Central memory CD8-positive, alpha-beta T cell (primary cell): ENCODE results near the gene PPP2R1B.
"Not testable (repeated sequence)": the region's sequence is repeated elsewhere in the genome, so short reads cannot be mapped to it uniquely, and the experiment has no call there.

Experiments used
- ATAC-seq: fragments of 150-1000 bp; cut with Tn5 transposase; replicated peaks from 2 replicates; pipeline ENCODE4 v1.10.0; 2022; ENCODE audit warnings: mild to moderate bottlenecking, moderate FRiP score, moderate number of reproducible peaks; ENCODE audit not compliant: poor library complexity, severe bottlenecking; ENCODE audit errors: extremely low read depth
- DNase-seq, 2 donors: peaks; one replicate each; pipeline ENCODE4 v3.0.0; 2021; ENCODE audit warnings: low spot score in 2 of 2
- H3K27ac Mint-ChIP-seq: one replicate; pipeline ENCODE4 v1.8.0; 2022; ENCODE audit warnings: low read depth, mild to moderate bottlenecking, moderate library complexity, mixed read lengths
- H3K27me3 Mint-ChIP-seq: one replicate; pipeline ENCODE4 v1.8.0; 2022; ENCODE audit warnings: mixed read lengths
- H3K36me3 Mint-ChIP-seq: one replicate; pipeline ENCODE4 v1.8.0; 2022; ENCODE audit warnings: mild to moderate bottlenecking, moderate library complexity, mixed read lengths; ENCODE audit not compliant: insufficient read depth
- H3K4me1 Mint-ChIP-seq: one replicate; pipeline ENCODE4 v1.8.0; 2022; ENCODE audit warnings: mixed read lengths
- H3K4me3 Mint-ChIP-seq: one replicate; pipeline ENCODE4 v1.8.0; 2022; ENCODE audit warnings: mild to moderate bottlenecking, moderate library complexity, mixed read lengths
- H3K9me3 Mint-ChIP-seq: one replicate; pipeline ENCODE4 v1.8.0; 2022; ENCODE audit warnings: mixed read lengths

Gene PPP2R1B

DNA sequence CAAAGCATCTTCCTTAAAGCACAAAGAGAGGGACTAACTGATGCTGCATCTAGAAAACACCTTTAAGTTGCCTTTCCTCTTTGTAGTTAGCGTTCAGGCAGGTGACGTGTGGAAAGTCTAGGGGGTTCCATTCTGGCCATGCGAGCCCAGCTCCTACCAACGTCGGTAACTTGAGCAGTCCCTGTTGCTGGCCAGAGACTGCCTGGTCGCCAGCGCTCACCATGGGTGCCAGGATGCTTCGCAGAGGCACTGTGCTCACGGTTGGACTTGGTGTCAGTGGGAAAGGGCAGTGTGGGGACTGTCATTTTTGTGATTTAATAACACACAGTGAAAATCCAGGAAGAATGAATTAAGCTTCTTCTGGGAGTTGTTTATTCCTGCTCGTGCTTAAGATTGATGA, 40.6 kb downstream of the PPP2R1B start:
- peaks cover 24% of the 10 kb centered on the region for H3K36me3 Mint-ChIP-seq
- ATAC-seq (no peak), DNase-seq (no peak)
- H3K4me3 Mint-ChIP-seq: no peak overlapping the region
- no peaks in the 10 kb centered on the region for H3K4me1 Mint-ChIP-seq
- no peaks in the 10 kb centered on the region for H3K27me3 Mint-ChIP-seq
- H3K27ac Mint-ChIP-seq: no peak overlapping the region
- no peaks in the 10 kb centered on the region for H3K9me3 Mint-ChIP-seq

DNA sequence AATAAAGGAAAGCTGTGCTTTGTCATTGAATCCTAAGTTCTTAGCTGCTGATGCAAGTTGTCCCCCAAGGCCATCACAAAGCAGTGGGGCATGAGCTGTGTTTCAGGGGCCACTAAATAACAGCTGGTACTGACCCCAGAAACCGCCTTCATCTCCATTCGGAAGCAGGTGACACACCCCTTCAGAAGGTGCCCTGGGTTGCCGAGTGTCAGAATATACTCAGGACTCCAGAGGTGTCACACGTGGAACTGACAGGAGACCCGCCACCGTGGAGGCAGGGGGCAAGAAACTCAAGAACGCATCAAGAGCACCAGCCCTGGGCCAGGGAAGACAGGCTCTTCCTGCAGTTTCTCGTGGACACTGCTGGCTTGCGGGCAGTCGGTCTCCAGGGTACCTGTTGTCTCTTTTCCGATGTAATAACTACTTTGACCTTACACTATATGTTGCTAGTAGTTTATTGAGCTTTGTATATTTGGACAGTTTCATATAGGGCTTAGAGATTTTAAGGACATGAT, 41.5 kb downstream of the PPP2R1B start:
- Mint-ChIP-seq H3K36me3 (peaks cover 25% of the 10 kb centered on the region), H3K4me1 (no peaks in the 10 kb centered on the region), H3K9me3 (no peaks in the 10 kb centered on the region), H3K4me3 (no peak overlapping the region), H3K27ac (no peak overlapping the region), H3K27me3 (no peaks in the 10 kb centered on the region)
- DNase-seq (no peak), ATAC-seq (no peak)

DNA sequence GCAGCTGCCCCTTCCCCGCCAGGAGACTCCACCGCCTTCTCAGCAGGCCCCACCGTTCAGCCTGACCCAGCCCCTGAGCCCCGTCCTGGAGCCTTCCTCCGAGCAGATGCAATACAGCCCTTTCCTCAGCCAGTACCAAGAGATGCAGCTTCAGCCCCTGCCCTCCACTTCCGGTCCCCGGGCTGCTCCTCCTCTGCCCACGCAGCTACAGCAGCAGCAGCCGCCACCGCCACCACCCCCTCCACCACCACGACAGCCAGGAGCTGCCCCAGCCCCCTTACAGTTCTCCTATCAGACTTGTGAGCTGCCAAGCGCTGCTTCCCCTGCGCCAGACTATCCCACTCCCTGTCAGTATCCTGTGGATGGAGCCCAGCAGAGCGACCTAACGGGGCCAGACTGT, 42.6 kb downstream of the PPP2R1B start:
- no peaks in the 10 kb centered on the region for H3K27me3 Mint-ChIP-seq
- ATAC-seq (no peak), DNase-seq (no peak)
- peaks cover 25% of the 10 kb centered on the region for H3K36me3 Mint-ChIP-seq
- no peak overlapping the region for H3K4me3 Mint-ChIP-seq
- H3K4me1 Mint-ChIP-seq: no peaks in the 10 kb centered on the region
- H3K9me3 Mint-ChIP-seq: no peaks in the 10 kb centered on the region
- H3K27ac Mint-ChIP-seq: no peak overlapping the region

DNA sequence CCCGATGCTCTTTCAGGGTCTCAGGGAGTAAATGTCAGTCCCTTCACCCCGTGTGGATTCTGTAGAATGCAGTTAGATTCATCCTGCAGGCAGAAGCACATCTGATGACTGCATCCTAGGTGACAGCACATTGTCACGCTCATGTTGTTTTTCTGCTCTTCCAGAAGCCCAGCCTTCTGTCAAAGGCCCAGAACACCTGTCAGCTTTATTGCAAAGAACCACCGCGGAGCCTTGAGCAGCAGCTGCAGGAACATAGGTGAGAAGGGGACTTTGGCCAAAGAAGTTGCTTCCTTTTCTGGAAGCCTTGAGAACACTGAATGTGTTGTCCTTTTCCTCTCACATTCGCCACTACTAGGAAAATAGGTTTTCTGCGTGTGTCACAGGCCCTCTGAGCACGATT, 43.7 kb downstream of the PPP2R1B start:
- Mint-ChIP-seq H3K27me3 (no peaks in the 10 kb centered on the region), H3K4me1 (peaks cover 3% of the 10 kb centered on the region), H3K36me3 (peaks cover 26% of the 10 kb centered on the region), H3K27ac (no peak overlapping the region), H3K9me3 (no peaks in the 10 kb centered on the region), H3K4me3 (no peak overlapping the region)
- no peak for ATAC-seq
- DNase-seq: no peak

DNA sequence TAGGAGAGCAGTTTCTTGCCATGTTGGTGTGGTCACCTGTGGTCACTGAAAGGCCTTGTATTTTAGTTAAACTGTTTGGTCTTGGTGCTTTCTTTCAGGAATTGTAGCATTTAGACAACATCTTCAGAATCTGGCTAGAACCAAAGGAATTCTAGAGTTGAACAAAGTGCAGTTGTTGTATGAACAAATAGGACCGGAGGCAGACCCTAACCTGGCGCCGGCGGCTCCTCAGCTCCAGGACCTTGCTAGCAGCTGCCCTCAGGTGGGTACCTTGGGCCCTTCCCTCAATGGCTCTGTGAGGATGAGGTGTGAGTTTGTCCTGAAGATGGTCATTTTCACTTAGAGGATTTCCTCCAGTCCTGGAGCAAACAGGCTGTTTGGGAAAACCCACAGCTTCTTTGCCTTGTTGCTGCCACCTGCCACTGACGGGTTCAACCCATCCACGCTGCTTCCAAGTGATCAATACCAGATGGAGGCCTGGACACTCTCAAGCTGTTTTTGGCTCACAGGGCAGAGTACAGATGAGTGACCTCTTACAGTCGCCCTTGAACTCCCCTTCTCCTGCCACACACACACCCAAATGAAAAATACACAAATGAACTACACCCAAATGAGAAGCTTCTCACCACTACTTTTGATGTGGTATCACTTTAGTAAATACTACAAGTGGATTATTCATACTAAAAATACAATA, 45.2 kb downstream of the PPP2R1B start:
- no peak overlapping the region for H3K4me3 Mint-ChIP-seq
- H3K27me3 Mint-ChIP-seq: no peaks in the 10 kb centered on the region
- no peak for ATAC-seq
- peaks cover 21% of the 10 kb centered on the region for H3K36me3 Mint-ChIP-seq
- H3K9me3 Mint-ChIP-seq: no peaks in the 10 kb centered on the region
- H3K4me1 Mint-ChIP-seq: peaks cover 4% of the 10 kb centered on the region
- no peak for DNase-seq
- H3K27ac Mint-ChIP-seq: no peak overlapping the region

GRCh38 chr11:111719379-111719778, 46.8 kb downstream of the PPP2R1B start:
- Mint-ChIP-seq H3K36me3 (peaks cover 19% of the 10 kb centered on the region), H3K27me3 (no peaks in the 10 kb centered on the region), H3K4me1 (peaks cover 4% of the 10 kb centered on the region), H3K9me3 (no peaks in the 10 kb centered on the region), H3K4me3 (no peak overlapping the region), H3K27ac (no peak overlapping the region)
- no peak for DNase-seq
- no peak for ATAC-seq

- DNase-seq (no peak), ATAC-seq (no peak)
- no peaks in the 10 kb centered on the region for H3K27me3 Mint-ChIP-seq
- peaks cover 4% of the 10 kb centered on the region for H3K4me1 Mint-ChIP-seq
- no peaks in the 10 kb centered on the region for H3K9me3 Mint-ChIP-seq
- H3K27ac Mint-ChIP-seq: no peak overlapping the region
- H3K4me3 Mint-ChIP-seq: no peak overlapping the region
- H3K36me3 Mint-ChIP-seq: peaks cover 16% of the 10 kb centered on the region
These were observed 47.3 kb downstream of the PPP2R1B start for GRCh38 chr11:111718859-111719258.

DNA sequence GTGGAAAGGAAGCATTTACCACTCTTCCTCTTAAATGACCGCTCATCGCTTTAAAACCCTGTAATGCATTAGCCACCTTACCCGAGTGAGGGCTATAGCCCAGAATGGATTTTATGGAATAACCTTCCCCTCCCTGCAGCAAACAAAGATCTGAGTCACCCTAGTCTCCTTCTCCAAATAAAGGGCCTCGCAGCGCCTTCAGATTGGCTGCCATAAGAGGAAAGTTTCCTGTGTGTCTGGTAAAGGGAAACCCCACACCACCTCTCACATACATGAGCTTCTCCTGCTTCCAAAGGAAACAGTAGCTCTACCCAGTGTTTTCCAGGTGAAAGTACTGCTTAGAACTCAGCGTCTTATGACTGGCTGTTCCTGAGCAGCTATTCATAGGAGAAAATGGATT, 47.8 kb downstream of the PPP2R1B start:
- Mint-ChIP-seq H3K36me3 (peaks cover 13% of the 10 kb centered on the region), H3K27ac (no peak overlapping the region), H3K27me3 (no peaks in the 10 kb centered on the region), H3K9me3 (no peaks in the 10 kb centered on the region), H3K4me3 (no peak overlapping the region), H3K4me1 (peaks cover 4% of the 10 kb centered on the region)
- DNase-seq: no peak
- no peak for ATAC-seq

- H3K27me3 Mint-ChIP-seq, ATAC-seq, H3K9me3 Mint-ChIP-seq, H3K4me1 Mint-ChIP-seq, DNase-seq, H3K4me3 Mint-ChIP-seq, H3K36me3 Mint-ChIP-seq, H3K27ac Mint-ChIP-seq: not testable (repeated sequence)
These were observed 48.5 kb downstream of the PPP2R1B start for GRCh38 chr11:111717660-111718059.

GRCh38 chr11:111715142-111715816, 50.9 kb downstream of the PPP2R1B start:
- peaks cover 12% of the 10 kb centered on the region for H3K36me3 Mint-ChIP-seq
- H3K27me3 Mint-ChIP-seq: no peaks in the 10 kb centered on the region
- no peaks in the 10 kb centered on the region for H3K9me3 Mint-ChIP-seq
- no peak overlapping the region for H3K4me3 Mint-ChIP-seq
- no peak for DNase-seq
- no peak overlapping the region for H3K27ac Mint-ChIP-seq
- peaks cover 4% of the 10 kb centered on the region for H3K4me1 Mint-ChIP-seq
- no peak for ATAC-seq

DNA sequence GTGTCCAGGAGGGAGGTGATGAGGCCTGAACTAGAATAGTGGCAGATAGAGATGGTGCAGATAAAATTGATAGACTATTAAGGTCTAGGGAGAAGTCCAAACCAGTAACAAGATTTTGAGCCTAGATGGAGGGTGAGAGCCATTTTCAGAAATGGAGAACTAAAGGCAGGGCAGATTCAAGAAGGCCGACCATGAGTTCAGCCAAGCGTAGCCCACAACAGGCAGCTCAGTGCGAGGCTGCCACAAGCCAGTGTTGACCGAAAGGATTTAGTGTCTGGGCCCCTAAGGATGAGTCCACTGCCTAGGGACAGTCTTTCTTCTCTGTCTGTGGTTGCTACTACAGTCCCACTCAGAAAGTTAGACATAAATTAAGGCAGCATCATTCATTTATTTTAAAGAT, 51.7 kb downstream of the PPP2R1B start:
- Mint-ChIP-seq H3K9me3 (no peaks in the 10 kb centered on the region), H3K27ac (peak overlapping the region; percentile 4), H3K27me3 (no peaks in the 10 kb centered on the region), H3K36me3 (peaks cover 14% of the 10 kb centered on the region), H3K4me1 (peaks cover 4% of the 10 kb centered on the region), H3K4me3 (no peak overlapping the region)
- DNase-seq: no peak
- no peak for ATAC-seq

DNA sequence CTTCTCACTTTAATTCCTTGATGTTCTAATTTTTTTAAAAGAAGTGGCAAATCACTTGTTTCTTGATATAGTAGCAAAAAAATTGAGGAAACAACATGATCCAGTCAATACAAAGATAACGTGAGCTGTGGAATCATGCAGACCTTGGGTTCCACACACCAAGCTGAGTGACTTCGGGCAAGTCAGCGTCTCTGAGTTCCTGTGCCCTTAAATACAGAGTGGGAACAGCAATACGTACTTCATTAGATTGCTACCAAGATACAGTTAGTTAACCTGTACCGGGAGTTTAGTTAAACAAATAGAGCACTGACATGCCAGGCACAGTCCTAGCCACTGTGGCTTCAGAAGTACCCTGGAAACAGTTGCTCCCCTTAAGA, 58.5 kb downstream of the PPP2R1B start:
- Mint-ChIP-seq H3K4me1 (no peaks in the 10 kb centered on the region), H3K9me3 (no peaks in the 10 kb centered on the region), H3K27me3 (no peaks in the 10 kb centered on the region), H3K4me3 (no peak overlapping the region), H3K36me3 (peaks cover 33% of the 10 kb centered on the region), H3K27ac (no peak overlapping the region)
- DNase-seq (no peak), ATAC-seq (no peak)

GRCh38 chr11:111707039-111707690, 59.0 kb downstream of the PPP2R1B start:
- H3K36me3 Mint-ChIP-seq: peaks cover 31% of the 10 kb centered on the region
- ATAC-seq (no peak), DNase-seq (no peak)
- no peaks in the 10 kb centered on the region for H3K4me1 Mint-ChIP-seq
- no peaks in the 10 kb centered on the region for H3K9me3 Mint-ChIP-seq
- H3K4me3 Mint-ChIP-seq: no peak overlapping the region
- no peaks in the 10 kb centered on the region for H3K27me3 Mint-ChIP-seq
- no peak overlapping the region for H3K27ac Mint-ChIP-seq
